ENCODE data around the gene CHTF18.

DNA sequence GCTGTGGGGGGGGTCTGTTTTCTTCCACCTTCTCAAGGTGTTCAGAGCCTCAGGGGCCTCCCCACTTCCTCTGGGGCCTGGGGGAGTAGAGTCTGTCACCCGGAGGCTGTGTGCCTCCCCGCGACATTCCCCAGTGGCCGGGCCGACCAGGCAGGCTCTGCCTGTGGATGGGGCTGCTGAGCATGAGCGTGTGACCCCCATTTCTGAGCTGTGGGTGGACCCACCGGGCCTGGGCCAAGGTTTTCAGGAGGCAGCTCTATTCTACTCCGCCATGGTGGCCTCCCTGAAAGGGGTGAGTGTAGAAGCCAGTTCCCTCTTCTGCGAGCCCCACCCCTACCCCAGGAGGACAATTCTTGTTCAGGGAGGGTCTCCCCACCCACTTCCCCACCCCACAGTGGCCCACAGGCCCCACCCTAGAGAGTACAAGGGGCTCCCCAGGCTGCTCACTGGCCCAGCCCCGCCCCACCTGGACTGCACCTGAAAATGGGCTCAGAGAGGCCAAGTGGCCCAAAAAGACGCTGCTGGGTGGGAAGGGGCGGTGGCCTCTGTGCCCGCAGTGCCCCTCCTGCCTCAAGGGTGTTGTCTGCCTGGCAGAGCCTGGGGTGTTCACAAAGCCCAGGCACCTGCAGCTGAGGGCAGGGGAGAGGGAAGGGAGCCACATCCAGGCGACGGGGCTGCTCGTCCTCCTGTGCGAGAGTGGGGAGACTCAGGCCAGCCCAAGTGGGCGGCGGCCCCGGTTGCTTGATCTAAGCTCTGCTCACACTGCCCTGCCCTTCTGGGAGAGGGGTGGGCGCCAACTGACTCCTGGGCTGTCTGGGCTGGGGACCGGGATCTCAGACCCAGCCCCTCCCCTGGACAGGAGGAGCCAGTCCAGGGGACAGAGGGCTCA lies 26.6 kb upstream of the CHTF18 start:
- TF ChIP-seq FOXP1 (CRISPR knock-in tag; IDR thresholded peaks at IDR 0.05) = no peak
- TF ChIP-seq GTF2F1 (IDR thresholded peaks at IDR 0.05; ENCODE audit: low read depth, low read length) = no peak
- TF ChIP-seq CTCF (IDR thresholded peaks at IDR 0.05 in 2 of 3, conservative IDR thresholded peaks at IDR 0.05 in 1 of 3; ENCODE audit: insufficient read depth in 2 of 3, low read depth in 1 of 3, low read length in 3 of 3) = no peak
